Activated T-helper 2 cell treated with anti-CD3 and anti-CD28 coated beads, Interferon-gamma antibody, Interleukin-2, Interleukin-4, amounts not matched to agents 10 μg/mL and 5 μg/mL and 100 μg/mL, durations not matched to agents 14 hours and 24 hours and 36 hours (primary cell): Measurements from ENCODE around the gene ST7. TPM values are rescaled to one million over a fixed set of nuclear protein-coding genes. Genes with fewer than 3 reads are reported as not detected.

Experiments used
- DNase-seq: peaks from one replicate; pipeline ENCODE4 v3.0.0; 2021; ENCODE audit warnings: low spot score
- H3K27ac Mint-ChIP-seq: one replicate; pipeline ENCODE4 v1.8.0; 2021; ENCODE audit warnings: mixed read lengths
- H3K27me3 Mint-ChIP-seq: one replicate; pipeline ENCODE4 v1.8.0; 2021; ENCODE audit warnings: low read depth, mixed read lengths
- H3K36me3 Mint-ChIP-seq: one replicate; pipeline ENCODE4 v1.8.0; 2021; ENCODE audit warnings: low read depth, mixed read lengths
- H3K4me1 Mint-ChIP-seq: one replicate; pipeline ENCODE4 v1.8.0; 2021; ENCODE audit warnings: low read depth, mixed read lengths
- H3K4me3 Mint-ChIP-seq: one replicate; pipeline ENCODE4 v1.8.0; 2021; ENCODE audit warnings: low read depth, mild to moderate bottlenecking, moderate library complexity, mixed read lengths
- H3K9me3 Mint-ChIP-seq: one replicate; pipeline ENCODE4 v1.8.0; 2021; ENCODE audit warnings: mixed read lengths
- intact Hi-C: fragments of 100-400 bp; cut with micrococcal nuclease; formaldehyde crosslinking; loops from one replicate; pipeline ENCODE4 v1.15.1; 2023
- total RNA-seq: library from RNA; stranded (reverse); gene quantifications from 2 replicates; pipeline ENCODE4 v1.2.3, GENCODE V29; 2022

ST7 gene
- total RNA-seq, 1 donor from 2014 or later = 8.0 TPM

GRCh38 chr7:117203205-117203604 is 249.9 kb downstream of the ST7 start:
- H3K36me3 Mint-ChIP-seq = no peaks in the 10 kb centered on the region
- intact Hi-C loops = no loop called here
- H3K27me3 Mint-ChIP-seq = no peaks in the 10 kb centered on the region
- no peak overlapping the region for H3K27ac Mint-ChIP-seq
- H3K9me3 Mint-ChIP-seq = no peaks in the 10 kb centered on the region
- no peak overlapping the region for H3K4me3 Mint-ChIP-seq
- no peaks in the 10 kb centered on the region for H3K4me1 Mint-ChIP-seq
- no peak for DNase-seq

GRCh38 chr7:117205873-117206272 is 252.6 kb downstream of the ST7 start:
- Mint-ChIP-seq H3K27ac (no peak overlapping the region), H3K36me3 (no peaks in the 10 kb centered on the region), H3K4me1 (no peaks in the 10 kb centered on the region), H3K9me3 (no peaks in the 10 kb centered on the region), H3K4me3 (no peak overlapping the region), H3K27me3 (no peaks in the 10 kb centered on the region)
- intact Hi-C loops = no loop called here
- no peak for DNase-seq

- DNase-seq = no peak
- no peaks in the 10 kb centered on the region for H3K9me3 Mint-ChIP-seq
- no peaks in the 10 kb centered on the region for H3K4me1 Mint-ChIP-seq
- H3K27ac Mint-ChIP-seq = no peak overlapping the region
- no peaks in the 10 kb centered on the region for H3K36me3 Mint-ChIP-seq
- intact Hi-C loops = no loop called here
- no peak overlapping the region for H3K4me3 Mint-ChIP-seq
- no peaks in the 10 kb centered on the region for H3K27me3 Mint-ChIP-seq
These were observed 255.0 kb downstream of the ST7 start for GRCh38 chr7:117208257-117208656.

GRCh38 chr7:117210397-117210796 is 257.1 kb downstream of the ST7 start:
- Mint-ChIP-seq H3K4me1 (peaks cover 2% of the 10 kb centered on the region), H3K9me3 (no peaks in the 10 kb centered on the region)

GRCh38 chr7:117210908-117211307 is 257.6 kb downstream of the ST7 start:
- Mint-ChIP-seq H3K27ac (no peak overlapping the region), H3K4me1 (peaks cover 2% of the 10 kb centered on the region), H3K36me3 (no peaks in the 10 kb centered on the region), H3K4me3 (no peak overlapping the region), H3K27me3 (no peaks in the 10 kb centered on the region), H3K9me3 (no peaks in the 10 kb centered on the region)
- DNase-seq = no peak
- intact Hi-C loops = loop anchor here (5.0 kb wide), 2 partner anchors 176 to 506 kb away; no protein-coding TSS in a partner anchor

More at GRCh38 chr7:117210397-117210796, 257.1 kb downstream of the ST7 start:
- DNase-seq = no peak
- no peaks in the 10 kb centered on the region for H3K27me3 Mint-ChIP-seq
- no peak overlapping the region for H3K4me3 Mint-ChIP-seq
- intact Hi-C loops = loop anchor here (5.0 kb wide), 2 partner anchors 177 to 507 kb away; no protein-coding TSS in a partner anchor
- no peaks in the 10 kb centered on the region for H3K36me3 Mint-ChIP-seq
- H3K27ac Mint-ChIP-seq = no peak overlapping the region

GRCh38 chr7:117211614-117212013 is 258.3 kb downstream of the ST7 start:
- H3K27me3 Mint-ChIP-seq = no peaks in the 10 kb centered on the region
- no peak overlapping the region for H3K4me3 Mint-ChIP-seq
- H3K36me3 Mint-ChIP-seq = no peaks in the 10 kb centered on the region
- no peaks in the 10 kb centered on the region for H3K9me3 Mint-ChIP-seq
- no peak overlapping the region for H3K27ac Mint-ChIP-seq
- peaks cover 2% of the 10 kb centered on the region for H3K4me1 Mint-ChIP-seq
- intact Hi-C loops = loop anchor here (5.0 kb wide), 2 partner anchors 176 to 506 kb away; no protein-coding TSS in a partner anchor
- no peak for DNase-seq

- intact Hi-C loops = loop anchor here (5.0 kb wide), 2 partner anchors 174 to 504 kb away; no protein-coding TSS in a partner anchor
- H3K4me3 Mint-ChIP-seq = no peak overlapping the region
- no peak overlapping the region for H3K27ac Mint-ChIP-seq
- no peaks in the 10 kb centered on the region for H3K9me3 Mint-ChIP-seq
- peaks cover 2% of the 10 kb centered on the region for H3K4me1 Mint-ChIP-seq
- no peaks in the 10 kb centered on the region for H3K36me3 Mint-ChIP-seq
- peak; percentile 16 for DNase-seq
- H3K27me3 Mint-ChIP-seq = no peaks in the 10 kb centered on the region
These were observed 259.9 kb downstream of the ST7 start for GRCh38 chr7:117212969-117213877.

- Mint-ChIP-seq H3K4me3 (no peak overlapping the region), H3K27ac (no peak overlapping the region), H3K27me3 (no peaks in the 10 kb centered on the region), H3K4me1 (peaks cover 2% of the 10 kb centered on the region), H3K36me3 (no peaks in the 10 kb centered on the region), H3K9me3 (no peaks in the 10 kb centered on the region)
- intact Hi-C loops = no loop called here
- no peak for DNase-seq
These were observed 262.7 kb downstream of the ST7 start for GRCh38 chr7:117216010-117216409.

- intact Hi-C loops = no loop called here
These were observed 263.3 kb downstream of the ST7 start for GRCh38 chr7:117216436-117217069.

GRCh38 chr7:117217106-117218035 is 264.1 kb downstream of the ST7 start:
- no peaks in the 10 kb centered on the region for H3K36me3 Mint-ChIP-seq
- H3K4me3 Mint-ChIP-seq = no peak overlapping the region
- peaks cover 2% of the 10 kb centered on the region for H3K4me1 Mint-ChIP-seq
- no peak overlapping the region for H3K27ac Mint-ChIP-seq
- H3K27me3 Mint-ChIP-seq = no peaks in the 10 kb centered on the region
- intact Hi-C loops = no loop called here
- H3K9me3 Mint-ChIP-seq = no peaks in the 10 kb centered on the region
- no peak for DNase-seq

More at GRCh38 chr7:117216436-117217069, 263.3 kb downstream of the ST7 start:
- Mint-ChIP-seq H3K9me3 (no peaks in the 10 kb centered on the region), H3K36me3 (no peaks in the 10 kb centered on the region), H3K27me3 (no peaks in the 10 kb centered on the region), H3K4me3 (no peak overlapping the region), H3K27ac (no peak overlapping the region), H3K4me1 (peaks cover 2% of the 10 kb centered on the region)
- no peak for DNase-seq

- Mint-ChIP-seq H3K36me3 (no peaks in the 10 kb centered on the region), H3K4me3 (no peak overlapping the region), H3K27ac (no peak overlapping the region), H3K4me1 (peaks cover under 1% of the 10 kb centered on the region), H3K27me3 (no peaks in the 10 kb centered on the region), H3K9me3 (no peaks in the 10 kb centered on the region)
- DNase-seq = no peak
- intact Hi-C loops = no loop called here
These were observed 265.4 kb downstream of the ST7 start for GRCh38 chr7:117218700-117219099.

- H3K27me3 Mint-ChIP-seq = no peaks in the 10 kb centered on the region
- intact Hi-C loops = no loop called here
These were observed 266.2 kb downstream of the ST7 start for GRCh38 chr7:117219485-117219884.

More at GRCh38 chr7:117219485-117219884, 266.2 kb downstream of the ST7 start:
- Mint-ChIP-seq H3K4me3 (no peak overlapping the region), H3K4me1 (no peaks in the 10 kb centered on the region), H3K27ac (no peak overlapping the region), H3K9me3 (no peaks in the 10 kb centered on the region), H3K36me3 (no peaks in the 10 kb centered on the region)
- no peak for DNase-seq
